GM19351 (cell line): Measurements from ENCODE around the gene METTL1.

ENCODE experiments used
- ATAC-seq: cut with Tn5 transposase; IDR thresholded peaks from one replicate; pipeline ENCODE4 v1.9.1; 2021; ENCODE audit warnings: mild to moderate bottlenecking, moderate library complexity; ENCODE audit not compliant: unreplicated experiment

The METTL1 gene

GRCh38 chr12:57739914-57740538, 31.9 kb downstream of the METTL1 start:
- no peak for ATAC-seq

- no peak for ATAC-seq
Measured at GRCh38 chr12:57739387-57739786, 32.5 kb downstream of the METTL1 start.

GRCh38 chr12:57738661-57739237, 33.2 kb downstream of the METTL1 start, which contains the start of gene AGAP2:
Gene AGAP2 (minus strand): TSS chr12:57738742. CDS start chr12:57738246, 496 bp downstream.
- no peak for ATAC-seq

- ATAC-seq, result no peak
Measured at GRCh38 chr12:57737467-57738460, 34.1 kb downstream of the METTL1 start.

GRCh38 chr12:57736741-57737466, 35.0 kb downstream of the METTL1 start:
- no peak for ATAC-seq

GRCh38 chr12:57735952-57736740, 35.8 kb downstream of the METTL1 start:
- no peak for ATAC-seq

- ATAC-seq, result no peak
Measured at GRCh38 chr12:57735198-57735855, 36.6 kb downstream of the METTL1 start.

- no peak for ATAC-seq
Measured at GRCh38 chr12:57734591-57734990, 37.3 kb downstream of the METTL1 start.

GRCh38 chr12:57733928-57734327, 38.0 kb downstream of the METTL1 start:
- no peak for ATAC-seq

GRCh38 chr12:57732726-57733593, 38.9 kb downstream of the METTL1 start:
- no peak for ATAC-seq

- no peak for ATAC-seq
Measured at GRCh38 chr12:57732270-57732669, 39.6 kb downstream of the METTL1 start.

- no peak for ATAC-seq
Measured at GRCh38 chr12:57731411-57732080, 40.4 kb downstream of the METTL1 start.

GRCh38 chr12:57730336-57731067, 41.4 kb downstream of the METTL1 start:
- no peak for ATAC-seq

GRCh38 chr12:57729321-57729844, 42.5 kb downstream of the METTL1 start:
- no peak for ATAC-seq

GRCh38 chr12:57727758-57728395, 44.0 kb downstream of the METTL1 start:
- ATAC-seq, result no peak

GRCh38 chr12:57726884-57727757, 44.8 kb downstream of the METTL1 start:
- ATAC-seq, result no peak
